SK-N-SH (cell line): ENCODE data around the gene DLG2. TPM values are rescaled to one million over a fixed set of nuclear protein-coding genes. Genes with fewer than 3 reads are reported as not detected.

Source experiments
- CTCF ChIA-PET: fragments of 300-600, 350-600 bp; formaldehyde crosslinking; extraction: SDS; loops from one replicate; lab custom pipeline; 2021; lab: Yijun Ruan, JAX
- POLR2A ChIA-PET: fragments of 350-600 bp; sonication (Branson Sonifier 250); formaldehyde crosslinking; extraction: SDS; loops from one replicate; lab custom pipeline; 2020; ENCODE audit warnings: antibody characterized with exemption, inconsistent platforms; lab: Yijun Ruan, JAX
- DNase-seq: peaks from one replicate; pipeline ENCODE4 v3.0.0; 2012
- H2AFZ ChIP-seq: fragments of 200-600 bp; sonication (generic); 2 replicates; pipeline ENCODE4 v1.8.1; 2016; ENCODE audit warnings: antibody characterized with exemption, mild to moderate bottlenecking, low read depth
- H3F3A ChIP-seq: fragments of 200-600 bp; sonication (generic); replicated peaks from 2 replicates; pipeline ENCODE3; 2016; ENCODE audit warnings: antibody characterized with exemption, mild to moderate bottlenecking; ENCODE audit not compliant: insufficient read depth
- H3K27ac ChIP-seq, 2 experiments: fragments of 200-500 bp in 1 of 2; fragments of 200-600 bp in 1 of 2; sonication (Bioruptor generic) in 1 of 2; sonication (generic), shearing (Covaris generic) in 1 of 2; 2 replicates each; pipeline versions ENCODE4 v1.5.1 to v1.6.1; 2014 to 2016; ENCODE audit warnings: low read depth in 2 of 2, inconsistent platforms in 1 of 2, low read length in 1 of 2, mild to moderate bottlenecking in 1 of 2, mixed read lengths in 1 of 2
- H3K27me3 ChIP-seq: fragments of 200-600 bp; sonication (generic), shearing (Covaris generic); 2 replicates; pipeline ENCODE4 v1.6.1; 2016; ENCODE audit warnings: mixed run types; ENCODE audit not compliant: insufficient read depth
- H3K36me3 ChIP-seq, 2 experiments: fragments of 200-500 bp in 1 of 2; fragments of 200-600 bp in 1 of 2; sonication (Bioruptor generic) in 1 of 2; sonication (generic) in 1 of 2; replicated peaks in 1 of 2; 2 replicates each; pipeline versions ENCODE3 to v1.5.1; 2014 to 2016; ENCODE audit warnings: low read length in 1 of 2, mild to moderate bottlenecking in 1 of 2; ENCODE audit not compliant: insufficient read depth in 2 of 2, control insufficient read depth in 1 of 2
- H3K4me1 ChIP-seq, 2 experiments: fragments of 200-500 bp in 1 of 2; fragments of 200-600 bp in 1 of 2; sonication (Bioruptor generic) in 1 of 2; sonication (generic), shearing (Covaris generic) in 1 of 2; 2 replicates each; pipeline versions ENCODE4 v1.5.1 to v1.6.1; 2014 to 2016; ENCODE audit warnings: low read depth in 1 of 2, low read length in 1 of 2, mixed run types in 1 of 2; ENCODE audit not compliant: insufficient read depth in 2 of 2, control insufficient read depth in 1 of 2
- H3K4me2 ChIP-seq: fragments of 200-600 bp; sonication (generic), shearing (Covaris generic); 2 replicates; pipeline ENCODE4 v1.6.1; 2017; ENCODE audit warnings: mixed run types
- H3K4me3 ChIP-seq, 2 experiments: fragments of 200-500 bp in 1 of 2; fragments of 200-600 bp in 1 of 2; sonication (Bioruptor generic) in 1 of 2; sonication (generic), shearing (Covaris generic) in 1 of 2; 2 replicates each; pipeline versions ENCODE4 v1.5.1 to v1.8.1; 2014 to 2016; ENCODE audit warnings: low read depth in 2 of 2, inconsistent platforms in 1 of 2, low read length in 1 of 2, mild to moderate bottlenecking in 1 of 2, mixed read lengths in 1 of 2, moderate library complexity in 1 of 2
- H3K79me2 ChIP-seq: fragments of 200-600 bp; sonication (generic); 2 replicates; pipeline ENCODE4 v1.8.1; 2017; ENCODE audit warnings: mild to moderate bottlenecking; ENCODE audit not compliant: insufficient read depth
- H3K9ac ChIP-seq: fragments of 200-600 bp; sonication (generic); 2 replicates; pipeline ENCODE4 v1.6.1; 2017; ENCODE audit warnings: mixed run types
- H3K9me2 ChIP-seq: fragments of 200-600 bp; sonication (generic); 2 replicates; pipeline ENCODE4 v1.6.1; 2017; ENCODE audit warnings: mixed run types
- H3K9me3 ChIP-seq: fragments of 200-600 bp; sonication (generic); 2 replicates; pipeline ENCODE4 v1.6.1; 2017; ENCODE audit warnings: mixed run types, mild to moderate bottlenecking, moderate library complexity
- H4K20me1 ChIP-seq: fragments of 200-600 bp; sonication (generic); 2 replicates; pipeline ENCODE4 v1.6.1; 2017; ENCODE audit warnings: mild to moderate bottlenecking, mixed run types; ENCODE audit not compliant: insufficient read depth
- ELF1 ChIP-seq: IDR thresholded peaks from 2 replicates; pipeline ENCODE4 v1.4.0; 2012
- EP300 ChIP-seq, 2 experiments: IDR thresholded peaks; 2 replicates each; pipeline versions ENCODE4 v1.4.0 to v1.6.1; 2012; ENCODE audit warnings: borderline replicate concordance in 1 of 2, low read depth in 1 of 2, low read length in 1 of 2
- FOSL2 ChIP-seq: IDR thresholded peaks from 2 replicates; pipeline ENCODE4 v1.4.0; 2012; ENCODE audit warnings: low read depth, mild to moderate bottlenecking, moderate library complexity, borderline replicate concordance
- FOXJ3 ChIP-seq: sonication (generic); formaldehyde crosslinking; IDR thresholded peaks from 2 replicates; pipeline ENCODE4 v1.5.1; 2020; ENCODE audit warnings: mild to moderate bottlenecking, missing genetic modification reagents
- IRF3 ChIP-seq: fragments of 150-350 bp; IDR thresholded peaks from 2 replicates; pipeline ENCODE4 v1.6.1; 2016; ENCODE audit warnings: mild to moderate bottlenecking, low read depth, low read length
- JUND ChIP-seq: IDR thresholded peaks from 2 replicates; pipeline ENCODE4 v1.4.0; 2012
- MEF2A ChIP-seq: IDR thresholded peaks from 2 replicates; pipeline ENCODE4 v1.4.0; 2012; ENCODE audit warnings: low read depth, borderline replicate concordance
- MXI1 ChIP-seq: IDR thresholded peaks from 2 replicates; pipeline ENCODE4 v1.6.1; 2012; ENCODE audit warnings: mild to moderate bottlenecking, low read depth, low read length, improper control_type of control experiment
- NRF1 ChIP-seq: IDR thresholded peaks from 2 replicates; pipeline ENCODE4 v1.6.1; 2012; ENCODE audit warnings: low read depth, mild to moderate bottlenecking, low read length
- PBX3 ChIP-seq: IDR thresholded peaks from 2 replicates; pipeline ENCODE4; 2012
- POLR2AphosphoS5 ChIP-seq: IDR thresholded peaks from 2 replicates; pipeline ENCODE4 v1.6.1; 2012; ENCODE audit warnings: low read depth, low read length
- RCOR1 ChIP-seq: fragments of 150-350 bp; IDR thresholded peaks from 2 replicates; pipeline ENCODE4 v1.6.1; 2017; ENCODE audit warnings: antibody characterized with exemption, low read length
- RFX5 ChIP-seq: IDR thresholded peaks from 2 replicates; pipeline ENCODE4 v1.6.1; 2012; ENCODE audit warnings: mild to moderate bottlenecking, improper control_type of control experiment, low read length
- TCF12 ChIP-seq: IDR thresholded peaks from 2 replicates; pipeline ENCODE4 v1.4.0; 2012
- TEAD4 ChIP-seq: IDR thresholded peaks from 2 replicates; pipeline ENCODE4 v1.4.0; 2012; ENCODE audit warnings: mild to moderate bottlenecking, borderline replicate concordance; ENCODE audit not compliant: insufficient read depth
- ZBTB33 ChIP-seq: IDR thresholded peaks from 2 replicates; pipeline ENCODE4 v1.4.0; 2012; ENCODE audit warnings: low read depth, borderline replicate concordance
- WGBS: methylation state at CpG from one replicate; pipeline ENCODE4 v1.1.6; 2017; ENCODE audit warnings: low lambda C conversion rate; 5-methylcytosine and 5-hydroxymethylcytosine counted together
- polyA plus RNA-seq, 3 experiments: library from polyadenylated mRNA; depleted of rRNA; stranded (reverse); fragments of >200 nt; gene quantifications; 2 replicates each; pipeline ENCODE4 v1.2.3, GENCODE V29; 2012

The DLG2 gene
- polyA plus RNA-seq, 1 of the 3 experiments (the other 2 are of a cell fraction): 0.21 TPM

DNA sequence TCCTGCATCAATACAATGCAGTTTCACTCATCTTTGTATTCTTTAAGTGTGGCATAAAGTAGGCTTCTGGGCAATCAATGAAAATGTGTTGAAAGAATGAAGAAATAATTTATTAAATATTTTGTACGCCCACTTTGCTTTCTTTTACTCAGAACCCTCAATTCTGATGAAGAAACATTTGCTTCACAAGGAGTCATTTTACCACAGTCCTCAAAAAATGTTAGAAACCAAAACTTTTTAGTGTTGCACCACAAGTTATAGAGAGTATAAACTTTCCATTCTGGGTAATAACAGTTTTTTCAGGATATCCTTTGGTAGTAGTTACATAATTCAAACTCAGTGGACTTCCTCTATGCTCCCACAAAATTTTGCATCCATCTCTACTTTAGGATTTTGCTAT, 360.5 kb downstream of the DLG2 start:
- DNase-seq: no peak
- H3K9ac ChIP-seq: no peak overlapping the region
- no peak overlapping the region for H3K27ac ChIP-seq
- no peak overlapping the region for H3K4me2 ChIP-seq
- TF ChIP-seq ELF1 (no peak), EP300 (IDR thresholded peaks at IDR 0.05; ENCODE audit: borderline replicate concordance in 1 of 2, low read depth in 1 of 2, low read length in 1 of 2) (no peak), RFX5 (no peak), PBX3 (no peak), FOSL2 (no peak), TCF12 (no peak), JUND (no peak), ZBTB33 (no peak), RCOR1 (no peak), MEF2A (no peak), IRF3 (no peak), POLR2AphosphoS5 (no peak), MXI1 (no peak)
- no peaks in the 10 kb centered on the region for H3K9me2 ChIP-seq
- H3K9me3 ChIP-seq: no peaks in the 10 kb centered on the region
- no peaks in the 10 kb centered on the region for H3K27me3 ChIP-seq
- ChIA-PET CTCF (no interaction called here), POLR2A (no interaction called here)
- no peaks in the 10 kb centered on the region for H3K36me3 ChIP-seq
- H3K4me3 ChIP-seq: no peak overlapping the region
- 13% methylated on average over 1 of the region's 1 CpG for WGBS
- no peaks in the 10 kb centered on the region for H3K79me2 ChIP-seq
- no peaks in the 10 kb centered on the region for H3K4me1 ChIP-seq
- no peak overlapping the region for H2AFZ ChIP-seq
- H4K20me1 ChIP-seq: no peaks in the 10 kb centered on the region
- H3F3A ChIP-seq: no peaks in the 10 kb centered on the region

GRCh38 chr11:85263328-85263727, 363.8 kb downstream of the DLG2 start:
- no peak overlapping the region for H3K27ac ChIP-seq
- no peaks in the 10 kb centered on the region for H3F3A ChIP-seq
- H3K36me3 ChIP-seq: no peaks in the 10 kb centered on the region
- H3K9me3 ChIP-seq: no peaks in the 10 kb centered on the region
- no peaks in the 10 kb centered on the region for H3K79me2 ChIP-seq
- no peak overlapping the region for H3K9ac ChIP-seq
- no peaks in the 10 kb centered on the region for H4K20me1 ChIP-seq
- H3K27me3 ChIP-seq: no peaks in the 10 kb centered on the region
- no peak for DNase-seq
- H3K4me2 ChIP-seq: no peak overlapping the region
- WGBS: 0% methylated on average over 3 of the region's 3 CpGs
- no peaks in the 10 kb centered on the region for H3K9me2 ChIP-seq
- H3K4me3 ChIP-seq: no peak overlapping the region
- H3K4me1 ChIP-seq: no peaks in the 10 kb centered on the region
- ChIA-PET CTCF (no interaction called here), POLR2A (no interaction called here)
- no peak overlapping the region for H2AFZ ChIP-seq
- TF ChIP-seq NRF1: no peak
- no peak for TF ChIP-seq FOXJ3 (CRISPR knock-in tag)
- TF ChIP-seq TEAD4: no peak
- no peak for TF ChIP-seq ZBTB33
- no peak for TF ChIP-seq MEF2A
